ENCODE data around the gene GTF3C2.
A peak's percentile ranks its signal among the peaks of the same experiment; 100 is the strongest.
"Not testable (repeated sequence)": the region's sequence is repeated elsewhere in the genome, so short reads cannot be mapped to it uniquely, and the experiment has no call there.

Gene GTF3C2

GRCh38 chr2:27370816-27371620, 14.5 kb upstream of the GTF3C2 start:
- no peaks in the 10 kb centered on the region for H3K9me3 ChIP-seq (ENCODE audit: control insufficient read depth in 5 of 5, low read length in 5 of 5)
- peak overlapping the region; percentile 97 to 100 (median 99) for H3K9ac ChIP-seq (ENCODE audit: low read length in 5 of 5)
- H3K4me3 ChIP-seq (ENCODE audit: low read depth in 1 of 5, low read length in 5 of 5): peak overlapping the region; percentile 70 to 98 (median 91)
- peaks cover 10 to 39% (median 33%) of the 10 kb centered on the region in 5 donors for H3K4me1 ChIP-seq (ENCODE audit: control insufficient read depth in 5 of 5, insufficient read depth in 5 of 5, low read length in 5 of 5)
- H3K27me3 ChIP-seq (ENCODE audit: control insufficient read depth in 5 of 5, insufficient read depth in 4 of 5, low read length in 5 of 5): no peaks in the 10 kb centered on the region
- peak overlapping the region; percentile 96 for H3K27ac ChIP-seq (ENCODE audit: low read depth, low read length)
- peaks cover 11 to 65% (median 55%) of the 10 kb centered on the region in 5 donors for H3K36me3 ChIP-seq (ENCODE audit: control insufficient read depth in 5 of 5, insufficient read depth in 5 of 5, low read length in 5 of 5)

DNA sequence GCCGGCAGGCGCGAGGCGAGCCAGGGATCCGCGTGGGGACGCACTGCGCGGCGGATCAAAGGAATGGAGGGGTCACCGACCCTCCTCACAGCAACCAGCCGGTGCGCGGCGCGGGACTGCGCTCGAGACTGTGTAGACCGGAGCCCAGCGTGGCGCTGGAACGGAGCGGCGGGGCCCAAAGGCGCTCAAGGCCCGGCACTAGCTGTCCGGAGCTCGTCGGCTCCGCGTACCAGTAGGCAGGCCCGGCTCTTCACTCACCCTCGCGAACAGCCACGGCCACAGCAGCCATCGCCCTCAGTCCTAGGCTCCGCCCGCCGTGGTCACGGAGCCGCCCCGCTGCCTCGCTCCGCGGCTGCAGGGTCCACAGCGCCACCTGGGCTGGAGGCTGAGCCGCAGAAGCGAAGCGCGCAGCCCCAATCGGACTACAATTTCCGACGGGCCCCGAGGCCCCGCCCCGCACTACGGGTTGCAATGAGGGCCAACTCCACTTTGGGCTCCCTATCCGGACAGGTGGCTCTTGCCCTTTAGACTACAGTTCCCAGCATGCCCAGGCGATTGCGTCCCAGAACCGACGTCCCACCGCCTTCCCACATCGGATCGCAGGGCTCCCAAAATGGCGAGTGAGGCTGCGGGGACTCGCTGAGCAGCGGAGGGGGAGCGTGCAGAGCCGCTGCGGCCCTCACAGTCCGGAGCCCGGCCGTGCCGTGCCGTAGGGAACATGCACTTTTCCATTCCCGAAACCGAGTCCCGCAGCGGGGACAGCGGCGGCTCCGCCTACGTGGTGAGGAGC, 13.7 kb upstream of the GTF3C2 start, which contains the start of the genes EIF2B4 and SNX17:
TSS of gene EIF2B4 (minus strand) at position 313 of the 790 bp plus-strand sequence. CDS start at position 289, 24 bp downstream.
TSS of gene SNX17 (plus strand) at position 591 of the 790 bp plus-strand sequence. CDS start at position 719, 128 bp downstream.
- peaks cover 10 to 39% (median 33%) of the 10 kb centered on the region in 5 donors for H3K4me1 ChIP-seq (ENCODE audit: control insufficient read depth in 5 of 5, insufficient read depth in 5 of 5, low read length in 5 of 5)
- no peaks in the 10 kb centered on the region for H3K9me3 ChIP-seq (ENCODE audit: control insufficient read depth in 5 of 5, low read length in 5 of 5)
- H3K36me3 ChIP-seq (ENCODE audit: control insufficient read depth in 5 of 5, insufficient read depth in 5 of 5, low read length in 5 of 5): peaks cover 11 to 64% (median 54%) of the 10 kb centered on the region in 5 donors
- peak within 1 kb of the TSS; percentile 78 to 98 (median 91) for H3K4me3 ChIP-seq (ENCODE audit: low read depth in 1 of 5, low read length in 5 of 5)
- H3K9ac ChIP-seq (ENCODE audit: low read length in 5 of 5): peak within 1 kb of the TSS; percentile 97 to 100 (median 99)
- H3K27me3 ChIP-seq (ENCODE audit: control insufficient read depth in 5 of 5, insufficient read depth in 4 of 5, low read length in 5 of 5): no peaks in the 10 kb centered on the region
- H3K27ac ChIP-seq (ENCODE audit: low read depth, low read length): peak within 1 kb of the TSS; percentile 96

DNA sequence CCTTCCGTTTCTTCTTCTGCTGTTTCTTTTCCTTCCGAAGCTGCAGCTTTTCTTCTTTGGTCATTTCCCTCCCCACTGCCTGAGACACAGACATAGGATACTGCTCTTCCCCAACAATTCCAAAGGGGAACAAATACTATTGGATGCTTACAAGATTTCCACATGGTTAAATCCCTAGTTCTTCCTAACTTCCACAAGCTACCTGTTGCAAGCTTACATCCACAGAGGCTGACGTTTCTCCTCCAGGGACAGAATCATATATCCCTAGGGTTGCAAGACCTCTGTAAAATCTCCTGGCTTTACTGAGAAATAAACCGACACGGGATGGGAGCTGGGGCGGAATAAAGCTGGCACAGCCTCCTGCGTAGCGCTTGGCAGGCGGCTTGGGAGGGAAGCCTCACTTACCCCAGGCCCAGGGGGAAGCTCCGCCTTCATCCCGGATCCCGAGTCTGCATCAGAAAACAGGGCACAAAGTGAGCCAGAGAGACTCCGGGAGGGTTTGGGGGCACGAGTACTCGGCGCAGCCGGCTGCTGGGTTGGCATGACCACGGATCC, 13.0 kb upstream of the GTF3C2 start:
- Histone ChIP-seq H3K4me1 (ENCODE audit: control insufficient read depth in 5 of 5, insufficient read depth in 5 of 5, low read length in 5 of 5) (peaks cover 10 to 39% (median 33%) of the 10 kb centered on the region in 5 donors), H3K27me3 (ENCODE audit: control insufficient read depth in 5 of 5, insufficient read depth in 4 of 5, low read length in 5 of 5) (no peaks in the 10 kb centered on the region), H3K9ac (ENCODE audit: low read length in 5 of 5) (peak overlapping the region; percentile 82 to 99 (median 95)), H3K4me3 (ENCODE audit: low read depth in 1 of 5, low read length in 5 of 5) (peak overlapping the region; percentile 78 to 98 (median 91)), H3K27ac (ENCODE audit: low read depth, low read length) (peak overlapping the region; percentile 96), H3K36me3 (ENCODE audit: control insufficient read depth in 5 of 5, insufficient read depth in 5 of 5, low read length in 5 of 5) (peaks cover 11 to 61% (median 54%) of the 10 kb centered on the region in 5 donors), H3K9me3 (ENCODE audit: control insufficient read depth in 5 of 5, low read length in 5 of 5) (no peaks in the 10 kb centered on the region)

DNA sequence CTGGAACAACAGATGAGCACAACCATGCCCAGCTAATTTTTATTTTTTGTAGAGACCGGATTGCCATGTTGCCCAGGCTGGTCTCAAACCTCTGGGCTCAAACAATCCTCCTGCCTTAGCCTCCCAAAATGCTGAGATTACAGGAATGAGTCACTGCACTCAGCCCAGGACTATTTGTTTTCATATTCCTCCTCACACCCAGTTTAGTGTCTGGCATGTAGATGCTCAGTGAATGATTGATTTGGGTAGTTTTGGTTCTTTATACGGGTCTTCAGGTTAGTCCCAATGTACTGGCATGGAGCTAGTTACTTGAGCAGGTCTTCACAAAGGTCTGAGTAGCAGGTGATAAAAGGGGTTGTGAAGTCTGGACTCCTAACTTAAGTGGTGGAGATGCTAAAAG, 7.4 kb upstream of the GTF3C2 start:
- Histone ChIP-seq H3K27me3 (ENCODE audit: control insufficient read depth in 5 of 5, insufficient read depth in 4 of 5, low read length in 5 of 5) (no peaks in the 10 kb centered on the region), H3K9ac (ENCODE audit: low read length in 5 of 5) (no peak overlapping the region), H3K9me3 (ENCODE audit: control insufficient read depth in 5 of 5, low read length in 5 of 5) (no peaks in the 10 kb centered on the region), H3K27ac (ENCODE audit: low read depth, low read length) (no peak overlapping the region), H3K4me1 (ENCODE audit: control insufficient read depth in 5 of 5, insufficient read depth in 5 of 5, low read length in 5 of 5) (peaks cover 0 to 3% (median 3%) of the 10 kb centered on the region in 5 donors), H3K4me3 (ENCODE audit: low read depth in 1 of 5, low read length in 5 of 5) (no peak overlapping the region), H3K36me3 (ENCODE audit: control insufficient read depth in 5 of 5, insufficient read depth in 5 of 5, low read length in 5 of 5) (peaks cover 15 to 52% (median 45%) of the 10 kb centered on the region in 5 donors)

DNA sequence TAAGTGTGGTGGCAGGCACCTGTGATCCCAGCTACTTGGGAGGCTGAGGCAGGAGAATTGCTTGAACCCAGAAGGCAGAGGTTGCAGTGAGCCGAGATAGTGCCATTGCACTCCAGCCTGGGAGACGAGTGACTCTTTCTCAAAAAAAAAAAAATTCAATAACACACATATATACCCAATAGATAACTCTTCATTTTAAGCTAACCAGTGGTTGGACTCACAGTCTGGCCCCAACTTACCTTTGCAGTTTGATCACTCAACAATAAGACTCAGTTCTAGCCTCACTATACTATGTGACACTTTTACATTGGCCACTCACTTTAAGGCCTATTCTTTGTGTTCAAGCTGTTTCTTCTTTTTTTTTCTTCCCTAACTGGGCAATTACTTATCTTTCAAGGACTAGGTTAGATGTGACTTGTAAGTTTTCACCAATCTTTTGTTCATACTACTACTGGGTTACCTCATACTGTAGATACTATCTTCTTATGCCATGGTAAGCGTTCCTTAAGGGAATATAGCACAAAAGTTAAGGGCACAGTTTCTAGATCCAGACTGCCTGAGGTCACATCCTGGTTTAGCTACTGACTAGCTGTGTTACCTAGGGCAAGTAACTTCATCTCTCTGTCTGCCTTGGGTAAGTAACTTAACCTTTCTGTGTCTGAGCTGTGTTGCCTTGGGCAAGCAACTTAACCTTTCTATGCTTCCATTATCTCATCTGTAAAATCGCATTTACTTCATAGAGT, 6.3 kb upstream of the GTF3C2 start:
- H3K4me1 ChIP-seq (ENCODE audit: control insufficient read depth in 5 of 5, insufficient read depth in 5 of 5, low read length in 5 of 5): peaks cover 0 to 7% (median 4%) of the 10 kb centered on the region in 5 donors
- H3K9ac ChIP-seq (ENCODE audit: low read length in 5 of 5): no peak overlapping the region

DNA sequence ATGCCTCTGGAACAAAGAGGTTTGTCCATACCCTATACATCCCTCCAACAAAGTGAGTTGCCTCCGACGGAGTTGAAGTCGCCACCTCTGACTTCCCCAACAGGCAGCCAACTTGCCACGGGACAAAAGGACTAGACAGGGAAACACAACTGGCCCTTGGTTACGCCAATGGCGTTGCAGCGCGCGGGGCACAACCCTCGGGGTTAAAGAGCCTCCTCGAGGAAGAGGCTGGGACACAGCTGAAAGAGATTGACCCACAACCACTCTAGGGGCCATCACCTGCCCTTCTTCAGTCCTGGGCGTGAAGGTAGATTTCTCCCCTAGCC, 545 bp downstream of the GTF3C2 start:
- Histone ChIP-seq H3K4me1 (ENCODE audit: control insufficient read depth in 5 of 5, insufficient read depth in 5 of 5, low read length in 5 of 5) (peaks cover 7 to 39% (median 30%) of the 10 kb centered on the region in 5 donors), H3K36me3 (ENCODE audit: control insufficient read depth in 5 of 5, insufficient read depth in 5 of 5, low read length in 5 of 5) (no peaks in the 10 kb centered on the region)

More for the DNA sequence above, 6.3 kb upstream of the GTF3C2 start:
- no peak overlapping the region for H3K4me3 ChIP-seq (ENCODE audit: low read depth in 1 of 5, low read length in 5 of 5)
- no peaks in the 10 kb centered on the region for H3K9me3 ChIP-seq (ENCODE audit: control insufficient read depth in 5 of 5, low read length in 5 of 5)
- no peaks in the 10 kb centered on the region for H3K27me3 ChIP-seq (ENCODE audit: control insufficient read depth in 5 of 5, insufficient read depth in 4 of 5, low read length in 5 of 5)
- H3K27ac ChIP-seq (ENCODE audit: low read depth, low read length): no peak overlapping the region
- H3K36me3 ChIP-seq (ENCODE audit: control insufficient read depth in 5 of 5, insufficient read depth in 5 of 5, low read length in 5 of 5): peaks cover 11 to 44% (median 40%) of the 10 kb centered on the region in 5 donors

GRCh38 chr2:27354597-27354927, 2.0 kb downstream of the GTF3C2 start:
- H3K9ac ChIP-seq (ENCODE audit: low read length in 5 of 5): no peak overlapping the region
- H3K4me3 ChIP-seq (ENCODE audit: low read depth in 1 of 5, low read length in 5 of 5): no peak overlapping the region
- no peak overlapping the region for H3K27ac ChIP-seq (ENCODE audit: low read depth, low read length)
- no peaks in the 10 kb centered on the region for H3K9me3 ChIP-seq (ENCODE audit: control insufficient read depth in 5 of 5, low read length in 5 of 5)
- peaks cover 0 to 5% (median 0%) of the 10 kb centered on the region in 5 donors for H3K36me3 ChIP-seq (ENCODE audit: control insufficient read depth in 5 of 5, insufficient read depth in 5 of 5, low read length in 5 of 5)
- H3K4me1 ChIP-seq (ENCODE audit: control insufficient read depth in 5 of 5, insufficient read depth in 5 of 5, low read length in 5 of 5): peaks cover 7 to 39% (median 30%) of the 10 kb centered on the region in 5 donors
- no peaks in the 10 kb centered on the region for H3K27me3 ChIP-seq (ENCODE audit: control insufficient read depth in 5 of 5, insufficient read depth in 4 of 5, low read length in 5 of 5)

More for the DNA sequence above, 545 bp downstream of the GTF3C2 start:
- Histone ChIP-seq H3K27me3 (ENCODE audit: control insufficient read depth in 5 of 5, insufficient read depth in 4 of 5, low read length in 5 of 5) (no peaks in the 10 kb centered on the region), H3K27ac (ENCODE audit: low read depth, low read length) (peak overlapping the region; percentile 92), H3K9me3 (ENCODE audit: control insufficient read depth in 5 of 5, low read length in 5 of 5) (no peaks in the 10 kb centered on the region), H3K4me3 (ENCODE audit: low read depth in 1 of 5, low read length in 5 of 5) (peak overlapping the region; percentile 96 to 99 (median 98)), H3K9ac (ENCODE audit: low read length in 5 of 5) (peak overlapping the region; percentile 76 to 97 (median 93))

DNA sequence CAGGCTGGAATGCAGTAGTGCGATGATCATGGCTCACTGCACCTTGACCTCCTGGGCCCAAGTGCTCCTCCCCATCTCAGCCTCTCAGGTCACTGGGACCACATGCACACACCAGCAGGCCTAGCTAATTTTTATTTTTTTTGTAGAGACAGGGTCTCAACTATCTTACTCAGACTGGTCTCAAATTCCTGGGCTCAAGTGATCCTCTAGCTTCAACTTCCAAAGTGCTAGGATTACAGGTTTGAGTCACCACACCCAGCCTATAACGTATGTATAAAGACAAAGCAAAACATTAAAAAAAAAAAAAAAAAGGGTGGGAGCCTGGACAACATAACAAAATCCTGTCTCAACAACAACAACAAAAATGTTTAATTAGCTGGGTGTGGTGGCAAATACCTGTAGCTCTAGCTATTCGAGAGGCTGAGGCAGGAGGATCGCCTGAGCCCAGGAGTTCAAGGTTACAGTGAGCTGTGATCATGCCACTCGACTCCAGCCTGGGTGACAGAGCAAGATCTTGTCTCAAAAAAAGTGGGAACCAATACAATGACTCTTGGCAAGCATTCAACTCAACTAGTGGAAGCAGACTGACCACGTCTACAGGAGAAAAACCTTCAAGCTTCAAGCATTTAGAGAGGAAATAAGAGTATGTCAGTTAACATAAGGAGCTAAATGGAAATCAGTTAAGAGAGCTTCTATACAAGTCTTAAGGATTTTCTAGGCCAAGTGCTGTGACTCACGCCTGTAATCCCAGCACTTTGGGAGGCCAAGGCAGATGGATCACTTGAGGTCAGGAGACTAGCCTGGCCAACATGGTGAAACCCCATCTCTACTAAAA, 2.6 kb downstream of the GTF3C2 start:
- Histone ChIP-seq H3K27me3 (ENCODE audit: control insufficient read depth in 5 of 5, insufficient read depth in 4 of 5, low read length in 5 of 5) (no peaks in the 10 kb centered on the region), H3K4me1 (ENCODE audit: control insufficient read depth in 5 of 5, insufficient read depth in 5 of 5, low read length in 5 of 5) (peaks cover 7 to 39% (median 30%) of the 10 kb centered on the region in 5 donors), H3K9me3 (ENCODE audit: control insufficient read depth in 5 of 5, low read length in 5 of 5) (no peaks in the 10 kb centered on the region), H3K9ac (ENCODE audit: low read length in 5 of 5) (no peak overlapping the region), H3K27ac (ENCODE audit: low read depth, low read length) (no peak overlapping the region), H3K4me3 (ENCODE audit: low read depth in 1 of 5, low read length in 5 of 5) (no peak overlapping the region), H3K36me3 (ENCODE audit: control insufficient read depth in 5 of 5, insufficient read depth in 5 of 5, low read length in 5 of 5) (peaks cover 0 to 5% (median 0%) of the 10 kb centered on the region in 5 donors)

DNA sequence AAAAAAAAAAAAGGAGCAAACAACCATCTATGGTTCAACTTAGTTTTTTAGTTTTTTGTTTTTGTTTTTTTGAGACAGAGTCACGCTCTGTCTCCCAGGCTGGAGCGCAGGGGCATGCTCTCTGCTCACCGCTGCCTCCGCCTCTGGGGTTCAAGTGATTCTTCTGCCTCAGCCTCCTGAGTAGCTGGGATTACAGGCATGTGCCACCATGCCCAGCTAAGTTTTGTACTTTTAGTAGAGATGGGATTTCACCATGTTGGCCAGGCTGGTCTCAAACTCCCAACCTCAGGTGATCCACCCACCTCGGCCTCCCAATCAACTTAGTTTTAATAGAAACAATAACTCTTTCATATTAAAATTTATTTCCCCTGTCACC, 3.2 kb downstream of the GTF3C2 start:
- not testable (repeated sequence) for H3K36me3 ChIP-seq (ENCODE audit: control insufficient read depth in 5 of 5, insufficient read depth in 5 of 5, low read length in 5 of 5); H3K4me3 ChIP-seq (ENCODE audit: low read depth in 1 of 5, low read length in 5 of 5); H3K9ac ChIP-seq (ENCODE audit: low read length in 5 of 5); H3K27me3 ChIP-seq (ENCODE audit: control insufficient read depth in 5 of 5, insufficient read depth in 4 of 5, low read length in 5 of 5); H3K27ac ChIP-seq (ENCODE audit: low read depth, low read length); H3K9me3 ChIP-seq (ENCODE audit: control insufficient read depth in 5 of 5, low read length in 5 of 5)
- peaks cover 7 to 39% (median 28%) of the 10 kb centered on the region in 5 donors for H3K4me1 ChIP-seq (ENCODE audit: control insufficient read depth in 5 of 5, insufficient read depth in 5 of 5, low read length in 5 of 5)
